ENCODE results near the gene C22orf15.

GRCh38 chr22:23791738-23792645 is 29.2 kb downstream of the C22orf15 start:
- no peak for TF ChIP-seq CTCF (IDR thresholded peaks at IDR 0.05; ENCODE audit: control extremely low read depth in 1 of 3, insufficient read depth in 1 of 3, low read depth in 1 of 3, low read length in 3 of 3)
- no peak for TF ChIP-seq RAD21 (IDR thresholded peaks at IDR 0.05 in 1 of 2, conservative IDR thresholded peaks at IDR 0.05 in 1 of 2; ENCODE audit: low read depth in 2 of 2, low read length in 2 of 2)

All from H1 (cell line).